Psoas muscle (tissue), 8 donors: Measurements from ENCODE around the gene ATP9A. TPM values are rescaled to one million over a fixed set of nuclear protein-coding genes. Genes with fewer than 3 reads are reported as not detected.

ENCODE experiments used
- ATAC-seq, 4 donors: fragments of 200-7000 bp; cut with Tn5 transposase; one replicate each; pipeline ENCODE4 v1.9.1; 2020; ENCODE audit warnings: moderate library complexity in 3 of 4, mild to moderate bottlenecking in 2 of 4
- DNase-seq, 2 donors: peaks; one replicate each; pipeline ENCODE4 v3.0.0-alpha.2; 2020
- H3K27ac ChIP-seq: fragments of 200-600 bp; one replicate; pipeline ENCODE4 v1.8.0; 2022
- H3K27me3 ChIP-seq, 3 donors: fragments of 200-600 bp in 1 of 3; one replicate each; pipeline versions ENCODE4 v1.6.1 to v1.8.0; 2013 to 2022; ENCODE audit warnings: low read length in 2 of 3, mild to moderate bottlenecking in 2 of 3, moderate library complexity in 1 of 3; ENCODE audit not compliant: insufficient read depth in 3 of 3
- H3K36me3 ChIP-seq, 2 donors: fragments of 200-600 bp in 1 of 2; one replicate each; pipeline versions ENCODE4 v1.6.1 to v1.8.0; 2013 to 2022; ENCODE audit warnings: low read depth in 1 of 2, mild to moderate bottlenecking in 1 of 2, moderate library complexity in 1 of 2; ENCODE audit not compliant: insufficient read depth in 1 of 2
- H3K4me1 ChIP-seq: fragments of 200-600 bp; one replicate; pipeline ENCODE4 v1.8.0; 2022
- H3K4me3 ChIP-seq: fragments of 200-600 bp; one replicate; pipeline ENCODE4 v1.8.0; 2022; ENCODE audit warnings: mild to moderate bottlenecking
- H3K9me3 ChIP-seq: fragments of 200-600 bp; one replicate; pipeline ENCODE4 v1.8.0; 2022
- CTCF ChIP-seq: fragments of 200-600 bp; IDR thresholded peaks from one replicate; pipeline ENCODE4 v1.8.0; 2022; ENCODE audit warnings: antibody characterized with exemption
- WGBS, 3 donors: extraction: QIAGEN DNeasy Blood & Tissue Kit; methylation state at CpG; one replicate each; pipeline versions ENCODE4 v1.1.6 to v1.1.7; 2013; 5-methylcytosine and 5-hydroxymethylcytosine counted together
- intact Hi-C, 2 donors: fragments of 100-400 bp; cut with DNase I; formaldehyde crosslinking; loops; one replicate each; pipeline versions ENCODE4 v1.11.0 to v1.14.2; 2022
- polyA plus RNA-seq, 3 donors: library from polyadenylated mRNA; stranded (reverse); fragments of 200-250 nt; gene quantifications; one replicate each; pipeline ENCODE4 v1.2.3, GENCODE V29; 2013
- total RNA-seq, 4 donors: library from RNA; stranded (reverse); fragmentation: NEBNext Ultra II Directional in 2 of 4; extraction: Animal tissue kit (Norgen Biotek cat#: 25700) in 2 of 4; gene quantifications; one replicate each; pipeline versions ENCODE4 v1.2.1 to v1.2.4, GENCODE V29; 2021 to 2023
- donor health status: healthy with polysubstance abuse.
- donor health status: DM: no; HTN: no; CAD: no; lungs with moderate emphysema.
- donor health status: Bipolar disorder and iron deficiency.
- donor health status: healthy.
- donor health status: DM: yes; HTN: yes; CAD: no.
- donor health status: DM: no; HTN: no; CAD: no.
- donor health status: DM: no; HTN: no; CAD: no.
- donor health status: DM: yes; HTN: yes; CAD: no.

Gene ATP9A
- total and polyA plus RNA-seq, 7 donors, result 1.8 to 42.3 (median 17.2) TPM

- no peak for DNase-seq
- H3K27ac ChIP-seq, result no peak overlapping the region
- no peaks in the 10 kb centered on the region for H3K27me3 ChIP-seq
- no peak for TF ChIP-seq CTCF
- H3K4me1 ChIP-seq, result no peaks in the 10 kb centered on the region
- no peak for ATAC-seq
- 84 to 88% (median 86%) methylated on average over 1 of the region's 1 CpG for WGBS, 3 donors
- H3K9me3 ChIP-seq, result peaks cover 6% of the 10 kb centered on the region
- H3K36me3 ChIP-seq, result no peaks in the 10 kb centered on the region
- no peak overlapping the region for H3K4me3 ChIP-seq
- intact Hi-C loops, result no loop called here
These were observed 7.1 kb upstream of the ATP9A start for GRCh38 chr20:51775241-51775640.

GRCh38 chr20:51772236-51772635 lies 4.0 kb upstream of the ATP9A start:
- Histone ChIP-seq H3K36me3 (no peaks in the 10 kb centered on the region), H3K4me1 (no peaks in the 10 kb centered on the region), H3K27ac (no peak overlapping the region), H3K27me3 (no peaks in the 10 kb centered on the region), H3K4me3 (no peak overlapping the region), H3K9me3 (no peaks in the 10 kb centered on the region)
- ATAC-seq (no peak), DNase-seq (no peak)
- no peak for TF ChIP-seq CTCF
- intact Hi-C loops, result no loop called here
- WGBS, 3 donors, result 95 to 98% (median 97%) methylated on average over 4 of the region's 4 CpGs

GRCh38 chr20:51769976-51770615 lies 1.9 kb upstream of the ATP9A start:
- 84 to 89% (median 84%) methylated on average over 9 of the region's 9 CpGs for WGBS, 3 donors
- TF ChIP-seq CTCF, result no peak
- Histone ChIP-seq H3K4me3 (no peak overlapping the region), H3K36me3 (no peaks in the 10 kb centered on the region), H3K4me1 (no peaks in the 10 kb centered on the region), H3K27ac (no peak overlapping the region), H3K27me3 (no peaks in the 10 kb centered on the region), H3K9me3 (no peaks in the 10 kb centered on the region)
- intact Hi-C loops, result no loop called here
- DNase-seq, result no peak
- ATAC-seq, result no peak

- Histone ChIP-seq H3K27ac (no peak overlapping the region), H3K4me3 (peak overlapping the region; percentile 32), H3K9me3 (no peaks in the 10 kb centered on the region), H3K36me3 (no peaks in the 10 kb centered on the region), H3K27me3 (no peaks in the 10 kb centered on the region), H3K4me1 (no peaks in the 10 kb centered on the region)
- TF ChIP-seq CTCF, result no peak
- intact Hi-C loops, result no loop called here
- no peak for ATAC-seq
- DNase-seq, result no peak
- 25 to 44% (median 27%) methylated on average over 8 to 16 of the region's 16 CpGs for WGBS, 3 donors
These were observed 748 bp upstream of the ATP9A start for GRCh38 chr20:51768759-51769517.
